Measurements from ENCODE around the gene NLK.
"Not testable (repeated sequence)": the region's sequence is repeated elsewhere in the genome, so short reads cannot be mapped to it uniquely, and the experiment has no call there.

NLK gene

DNA sequence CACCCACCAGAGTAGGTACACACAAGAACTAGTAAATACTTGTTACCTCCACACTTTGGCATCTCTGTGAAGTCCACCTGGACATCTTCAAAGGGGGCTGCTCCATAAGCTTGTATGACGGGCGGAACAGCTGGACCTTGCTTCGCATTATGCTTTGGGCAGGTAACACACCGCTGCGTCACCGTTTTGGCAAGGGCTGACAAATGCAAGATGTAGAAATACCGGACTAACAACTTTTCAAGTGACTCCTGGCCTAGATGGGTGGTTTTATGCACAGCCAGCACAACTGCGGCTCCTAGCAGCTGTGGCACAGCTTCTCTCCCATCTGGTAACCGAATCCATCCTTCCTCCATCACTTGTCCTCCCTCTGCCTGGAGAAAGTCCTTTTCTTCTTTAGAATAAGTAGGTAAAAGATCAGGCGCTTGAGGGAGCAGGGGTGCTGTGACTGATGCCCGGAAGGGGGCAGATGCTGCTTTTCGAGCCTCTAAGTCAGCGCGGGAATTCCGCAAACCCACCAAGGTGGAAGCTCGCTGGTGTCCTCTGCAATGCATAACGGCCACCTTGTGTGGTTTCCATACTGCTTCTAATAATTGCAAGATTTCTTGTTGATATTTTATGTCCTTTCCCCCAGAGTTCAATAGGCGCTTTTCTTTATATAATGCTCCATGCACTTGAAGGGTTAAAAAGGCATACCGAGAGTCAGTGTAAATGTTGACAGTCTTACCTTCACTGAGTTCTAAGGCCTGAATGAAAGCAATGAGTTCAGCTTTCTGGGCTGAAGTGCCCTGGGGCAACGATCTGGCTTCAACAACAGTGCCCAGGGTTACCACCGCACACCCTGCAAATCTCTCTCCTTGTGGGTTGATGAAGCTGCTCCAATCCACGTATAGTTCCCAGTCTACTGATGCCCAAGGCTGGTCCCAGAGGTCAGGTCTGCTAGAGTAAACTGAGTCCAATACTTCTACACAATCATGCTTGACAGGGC is 191.7 kb downstream of the NLK start:
- not testable (repeated sequence) for H3K36me3 ChIP-seq (ENCODE audit: low read length); H3K79me2 ChIP-seq (ENCODE audit: insufficient read depth, low read length); H3K4me2 ChIP-seq (ENCODE audit: low read depth, low read length, poor library complexity, severe bottlenecking); H3K27me3 ChIP-seq (ENCODE audit: low read length); H3K9ac ChIP-seq (ENCODE audit: low read length); H3K9me2 ChIP-seq (replicated peaks; ENCODE audit: insufficient read depth, low read length); H3K9me3 ChIP-seq (ENCODE audit: insufficient read depth, low read length); H3F3A ChIP-seq (ENCODE audit: insufficient read depth); H4K20me1 ChIP-seq (ENCODE audit: low read depth, low read length); H3K4me3 ChIP-seq (ENCODE audit: insufficient read depth, low read length, poor library complexity, severe bottlenecking); H2AFZ ChIP-seq (ENCODE audit: low read depth, low read length, severe bottlenecking); H3K27ac ChIP-seq (ENCODE audit: low read depth, low read length)

DNA sequence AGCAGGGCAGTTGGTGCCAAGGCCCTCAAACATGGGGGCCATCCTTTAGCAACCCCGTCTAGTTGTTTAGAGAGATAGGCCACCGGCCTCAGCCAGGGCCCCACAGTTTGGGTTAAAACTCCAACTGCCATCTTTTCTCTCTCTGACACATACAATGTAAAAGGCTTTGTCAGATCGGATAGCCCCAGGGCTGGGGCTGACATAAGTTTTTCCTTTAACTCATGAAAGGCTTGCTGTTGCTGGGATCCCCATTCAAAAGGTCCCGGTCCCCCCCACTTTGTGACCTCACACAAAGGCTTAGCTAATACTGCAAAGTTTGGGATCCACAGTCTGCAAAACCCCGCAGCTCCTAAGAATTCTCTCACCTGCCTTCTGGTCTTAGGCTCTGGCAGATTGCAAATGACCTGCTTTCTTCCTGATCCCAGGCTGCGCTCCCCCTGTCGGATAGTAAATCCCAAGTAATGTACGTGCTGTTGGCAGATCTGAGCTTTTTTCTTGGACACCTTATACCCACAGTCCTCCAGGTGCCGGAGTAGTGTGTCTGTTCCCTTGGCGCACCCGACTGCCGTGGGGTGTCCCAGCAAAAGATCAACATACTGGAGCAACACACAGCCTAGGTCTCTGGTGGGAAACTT is 192.7 kb downstream of the NLK start:
- H3F3A ChIP-seq (ENCODE audit: insufficient read depth); H3K9me3 ChIP-seq (ENCODE audit: insufficient read depth, low read length); H3K9ac ChIP-seq (ENCODE audit: low read length); H3K4me2 ChIP-seq (ENCODE audit: low read depth, low read length, poor library complexity, severe bottlenecking); H3K79me2 ChIP-seq (ENCODE audit: insufficient read depth, low read length); H4K20me1 ChIP-seq (ENCODE audit: low read depth, low read length); H3K27me3 ChIP-seq (ENCODE audit: low read length); H3K9me2 ChIP-seq (replicated peaks; ENCODE audit: insufficient read depth, low read length); H3K4me3 ChIP-seq (ENCODE audit: insufficient read depth, low read length, poor library complexity, severe bottlenecking); H2AFZ ChIP-seq (ENCODE audit: low read depth, low read length, severe bottlenecking); H3K27ac ChIP-seq (ENCODE audit: low read depth, low read length); H3K36me3 ChIP-seq (ENCODE audit: low read length): not testable (repeated sequence)

- H3K4me2 ChIP-seq (ENCODE audit: low read depth, low read length, poor library complexity, severe bottlenecking); H3K27ac ChIP-seq (ENCODE audit: low read depth, low read length); H3K9ac ChIP-seq (ENCODE audit: low read length); H3K79me2 ChIP-seq (ENCODE audit: insufficient read depth, low read length); H3K36me3 ChIP-seq (ENCODE audit: low read length); H4K20me1 ChIP-seq (ENCODE audit: low read depth, low read length); H2AFZ ChIP-seq (ENCODE audit: low read depth, low read length, severe bottlenecking); H3K27me3 ChIP-seq (ENCODE audit: low read length); H3K9me2 ChIP-seq (replicated peaks; ENCODE audit: insufficient read depth, low read length); H3F3A ChIP-seq (ENCODE audit: insufficient read depth); H3K9me3 ChIP-seq (ENCODE audit: insufficient read depth, low read length); H3K4me3 ChIP-seq (ENCODE audit: insufficient read depth, low read length, poor library complexity, severe bottlenecking): not testable (repeated sequence)
These were observed 193.7 kb downstream of the NLK start for GRCh38 chr17:28236033-28236653.

- H2AFZ ChIP-seq (ENCODE audit: low read depth, low read length, severe bottlenecking); H3K79me2 ChIP-seq (ENCODE audit: insufficient read depth, low read length); H3K4me2 ChIP-seq (ENCODE audit: low read depth, low read length, poor library complexity, severe bottlenecking); H3K27me3 ChIP-seq (ENCODE audit: low read length); H3K27ac ChIP-seq (ENCODE audit: low read depth, low read length); H3K9me3 ChIP-seq (ENCODE audit: insufficient read depth, low read length); H3K9me2 ChIP-seq (replicated peaks; ENCODE audit: insufficient read depth, low read length); H3K9ac ChIP-seq (ENCODE audit: low read length); H3K36me3 ChIP-seq (ENCODE audit: low read length); H3F3A ChIP-seq (ENCODE audit: insufficient read depth); H3K4me3 ChIP-seq (ENCODE audit: insufficient read depth, low read length, poor library complexity, severe bottlenecking); H4K20me1 ChIP-seq (ENCODE audit: low read depth, low read length): not testable (repeated sequence)
These were observed 196.2 kb downstream of the NLK start for GRCh38 chr17:28238547-28239270.

GRCh38 chr17:28239271-28239624 is 196.8 kb downstream of the NLK start:
- no peak overlapping the region for H2AFZ ChIP-seq (ENCODE audit: low read depth, low read length, severe bottlenecking)
- H3K79me2 ChIP-seq (ENCODE audit: insufficient read depth, low read length), result no peaks in the 10 kb centered on the region
- H3K27ac ChIP-seq (ENCODE audit: low read depth, low read length), result no peak overlapping the region
- no peaks in the 10 kb centered on the region for H3K9me2 ChIP-seq (replicated peaks; ENCODE audit: insufficient read depth, low read length)
- TF ChIP-seq CTCF (IDR thresholded peaks at IDR 0.05; ENCODE audit: insufficient read depth, low read length, poor library complexity, severe bottlenecking), result no peak
- H3K9me3 ChIP-seq (ENCODE audit: insufficient read depth, low read length), result no peaks in the 10 kb centered on the region
- no peaks in the 10 kb centered on the region for H3F3A ChIP-seq (ENCODE audit: insufficient read depth)
- H3K4me2 ChIP-seq (ENCODE audit: low read depth, low read length, poor library complexity, severe bottlenecking), result no peak overlapping the region
- H3K4me3 ChIP-seq (ENCODE audit: insufficient read depth, low read length, poor library complexity, severe bottlenecking), result no peak overlapping the region
- H3K27me3 ChIP-seq (ENCODE audit: low read length), result no peaks in the 10 kb centered on the region
- H3K36me3 ChIP-seq (ENCODE audit: low read length), result no peaks in the 10 kb centered on the region
- no peak overlapping the region for H3K9ac ChIP-seq (ENCODE audit: low read length)
- no peaks in the 10 kb centered on the region for H4K20me1 ChIP-seq (ENCODE audit: low read depth, low read length)

Measured in SU-DHL-6 (cell line).